Activated CD8-positive, alpha-beta T cell treated with anti-CD3 and anti-CD28 coated beads, Interleukin-2, amount 10 ng/mL, durations not matched to agents 7 days and 5 days (primary cell): ENCODE data around the gene METTL17. TPM values are rescaled to one million over a fixed set of nuclear protein-coding genes. Genes with fewer than 3 reads are reported as not detected.

ENCODE experiments used
- ATAC-seq: fragments of 150-1000 bp; cut with Tn5 transposase; one replicate; pipeline ENCODE4 v1.10.0; 2021; ENCODE audit warnings: moderate library complexity
- CTCF ChIA-PET: fragments of 350-600 bp; sonication (Branson Sonifier 250); formaldehyde crosslinking; loops from one replicate; lab custom pipeline; 2021; ENCODE audit warnings: antibody characterized with exemption; lab: Charles Lee
- POLR2A ChIA-PET: fragments of 350-600 bp; sonication (Branson Sonifier 250); formaldehyde crosslinking; loops from one replicate; lab custom pipeline; 2021; ENCODE audit warnings: antibody characterized with exemption; lab: Charles Lee
- DNase-seq: peaks from one replicate; pipeline ENCODE4 v3.0.0-alpha.2; 2020
- H3K27ac Mint-ChIP-seq: one replicate; pipeline ENCODE4 v1.8.0; 2021; ENCODE audit warnings: mild to moderate bottlenecking, mixed read lengths
- H3K27me3 Mint-ChIP-seq: one replicate; pipeline ENCODE4 v1.8.0; 2021; ENCODE audit warnings: low read depth, mixed read lengths
- H3K36me3 Mint-ChIP-seq: one replicate; pipeline ENCODE4 v1.8.0; 2021; ENCODE audit warnings: low read depth, mixed read lengths
- H3K4me1 Mint-ChIP-seq: one replicate; pipeline ENCODE4 v1.8.0; 2021; ENCODE audit warnings: low read depth, mixed read lengths
- H3K4me3 Mint-ChIP-seq: one replicate; pipeline ENCODE4 v1.8.0; 2021; ENCODE audit warnings: mild to moderate bottlenecking, mixed read lengths
- H3K9me3 Mint-ChIP-seq: one replicate; pipeline ENCODE4 v1.8.0; 2022; ENCODE audit warnings: mixed read lengths; ENCODE audit not compliant: insufficient read depth
- total RNA-seq, 2 experiments: library from RNA; stranded (reverse); gene quantifications; one replicate each; pipeline ENCODE4 v1.2.3, GENCODE V29; 2021

METTL17 gene
- total RNA-seq, 2 experiments from 2014 or later: 97.5 to 103 TPM

- ATAC-seq: no peak
- no peak overlapping the region for H3K27ac Mint-ChIP-seq
- H3K9me3 Mint-ChIP-seq: no peaks in the 10 kb centered on the region
- DNase-seq: no peak
- H3K36me3 Mint-ChIP-seq: no peaks in the 10 kb centered on the region
- H3K4me1 Mint-ChIP-seq: no peaks in the 10 kb centered on the region
- no peak overlapping the region for H3K4me3 Mint-ChIP-seq
- ChIA-PET POLR2A (no interaction called here), CTCF (interaction anchor here (2.5 to 9.2 kb wide), 8 partner anchors 15 to 87 kb away, joined by 22 to 193 read pairs (median 122); partner anchors contain the start of genes RNASE13, RNASE7, SLC39A2 and TMEM253)
- H3K27me3 Mint-ChIP-seq: peaks cover 15% of the 10 kb centered on the region
These were observed 26.8 kb downstream of the METTL17 start for GRCh38 chr14:21016413-21017190.

- DNase-seq (no peak), ATAC-seq (no peak)
- Mint-ChIP-seq H3K4me1 (no peaks in the 10 kb centered on the region), H3K36me3 (no peaks in the 10 kb centered on the region), H3K9me3 (no peaks in the 10 kb centered on the region), H3K4me3 (no peak overlapping the region), H3K27ac (no peak overlapping the region), H3K27me3 (peaks cover 10% of the 10 kb centered on the region)
- CTCF ChIA-PET: interaction anchor here (1.8 to 6.3 kb wide), 5 partner anchors 14 to 86 kb away, joined by 6 to 126 read pairs (median 22); partner anchors contain the start of genes RNASE13, SLC39A2 and TPPP2
- POLR2A ChIA-PET: no interaction called here
These were observed 27.9 kb downstream of the METTL17 start for GRCh38 chr14:21017528-21018245.

GRCh38 chr14:21018286-21018685 lies 28.5 kb downstream of the METTL17 start:
- H3K36me3 Mint-ChIP-seq: no peaks in the 10 kb centered on the region
- H3K9me3 Mint-ChIP-seq: no peaks in the 10 kb centered on the region
- ChIA-PET POLR2A (no interaction called here), CTCF (interaction anchor here (1.8 to 6.3 kb wide), 5 partner anchors 13 to 86 kb away, joined by 6 to 126 read pairs (median 22); partner anchors contain the start of genes RNASE13, SLC39A2 and TPPP2)
- no peak overlapping the region for H3K27ac Mint-ChIP-seq
- H3K4me1 Mint-ChIP-seq: no peaks in the 10 kb centered on the region
- ATAC-seq (no peak), DNase-seq (no peak)
- H3K4me3 Mint-ChIP-seq: no peak overlapping the region
- H3K27me3 Mint-ChIP-seq: peaks cover 11% of the 10 kb centered on the region

GRCh38 chr14:21018781-21019180 lies 29.0 kb downstream of the METTL17 start:
- Mint-ChIP-seq H3K4me3 (no peak overlapping the region), H3K36me3 (no peaks in the 10 kb centered on the region), H3K9me3 (no peaks in the 10 kb centered on the region), H3K4me1 (peaks cover under 1% of the 10 kb centered on the region), H3K27me3 (peaks cover 16% of the 10 kb centered on the region), H3K27ac (no peak overlapping the region)
- CTCF ChIA-PET: interaction anchor here (1.8 to 6.3 kb wide), 4 partner anchors 18 to 85 kb away, joined by 6 to 126 read pairs (median 15); partner anchors contain the start of gene SLC39A2
- DNase-seq (no peak), ATAC-seq (no peak)
- POLR2A ChIA-PET: no interaction called here

- H3K36me3 Mint-ChIP-seq: no peaks in the 10 kb centered on the region
- H3K4me3 Mint-ChIP-seq: no peak overlapping the region
- POLR2A ChIA-PET: no interaction called here
These were observed 29.6 kb downstream of the METTL17 start for GRCh38 chr14:21019366-21019765.

GRCh38 chr14:21020977-21021545 lies 31.3 kb downstream of the METTL17 start:
- ChIA-PET CTCF (interaction anchor here (0.7 to 2.4 kb wide), 6 partner anchors 19 to 83 kb away, joined by 3 to 8 read pairs (median 6); no protein-coding TSS in a partner anchor), POLR2A (no interaction called here)
- Mint-ChIP-seq H3K9me3 (no peaks in the 10 kb centered on the region), H3K4me1 (peaks cover 12% of the 10 kb centered on the region), H3K27me3 (peaks cover 22% of the 10 kb centered on the region), H3K27ac (no peak overlapping the region), H3K36me3 (no peaks in the 10 kb centered on the region), H3K4me3 (no peak overlapping the region)
- ATAC-seq (no peak), DNase-seq (no peak)

More at GRCh38 chr14:21019366-21019765, 29.6 kb downstream of the METTL17 start:
- peaks cover 22% of the 10 kb centered on the region for H3K27me3 Mint-ChIP-seq
- H3K9me3 Mint-ChIP-seq: no peaks in the 10 kb centered on the region
- DNase-seq (no peak), ATAC-seq (no peak)
- CTCF ChIA-PET: interaction anchor here (2.4 to 3.7 kb wide), 2 partner anchors 73 to 85 kb away, joined by 6 to 22 read pairs; no protein-coding TSS in a partner anchor
- peaks cover 6% of the 10 kb centered on the region for H3K4me1 Mint-ChIP-seq
- no peak overlapping the region for H3K27ac Mint-ChIP-seq

- H3K4me1 Mint-ChIP-seq: peaks cover 12% of the 10 kb centered on the region
- POLR2A ChIA-PET: no interaction called here
- DNase-seq (no peak), ATAC-seq (no peak)
- H3K9me3 Mint-ChIP-seq: no peaks in the 10 kb centered on the region
- no peaks in the 10 kb centered on the region for H3K36me3 Mint-ChIP-seq
- no peak overlapping the region for H3K4me3 Mint-ChIP-seq
- H3K27ac Mint-ChIP-seq: no peak overlapping the region
- CTCF ChIA-PET: interaction anchor here (1.2 to 3.1 kb wide), 3 partner anchors 8 to 82 kb away, joined by 3 to 22 read pairs (median 9); no protein-coding TSS in a partner anchor
- H3K27me3 Mint-ChIP-seq: peaks cover 30% of the 10 kb centered on the region
These were observed 32.9 kb downstream of the METTL17 start for GRCh38 chr14:21022686-21023085.

GRCh38 chr14:21023174-21023573 lies 33.4 kb downstream of the METTL17 start:
- Mint-ChIP-seq H3K4me1 (peaks cover 12% of the 10 kb centered on the region), H3K27ac (no peak overlapping the region), H3K4me3 (no peak overlapping the region), H3K36me3 (no peaks in the 10 kb centered on the region), H3K27me3 (peaks cover 30% of the 10 kb centered on the region), H3K9me3 (no peaks in the 10 kb centered on the region)
- POLR2A ChIA-PET: no interaction called here
- no peak for ATAC-seq
- CTCF ChIA-PET: interaction anchor here (1.2 to 3.1 kb wide), 4 partner anchors 9 to 81 kb away, joined by 3 to 22 read pairs (median 6); no protein-coding TSS in a partner anchor
- no peak for DNase-seq

GRCh38 chr14:21023817-21024584 lies 34.2 kb downstream of the METTL17 start:
- H3K27ac Mint-ChIP-seq: peak overlapping the region; percentile 13
- ATAC-seq (no peak), DNase-seq (peak; percentile 31)
- peaks cover 12% of the 10 kb centered on the region for H3K4me1 Mint-ChIP-seq
- ChIA-PET POLR2A (interaction anchor here (0.7 to 0.8 kb wide), 2 partner anchors 9 to 233 kb away, joined by 3 read pairs; no protein-coding TSS in a partner anchor), CTCF (interaction anchor here (1.0 to 3.1 kb wide), 7 partner anchors 9 to 80 kb away, joined by 3 to 22 read pairs (median 4); no protein-coding TSS in a partner anchor)
- H3K27me3 Mint-ChIP-seq: peaks cover 30% of the 10 kb centered on the region
- H3K9me3 Mint-ChIP-seq: no peaks in the 10 kb centered on the region
- H3K36me3 Mint-ChIP-seq: no peaks in the 10 kb centered on the region
- peak overlapping the region; percentile 65 for H3K4me3 Mint-ChIP-seq

- Mint-ChIP-seq H3K27ac (peak within 1 kb of the TSS; percentile 13), H3K9me3 (no peaks in the 10 kb centered on the region), H3K4me1 (peaks cover 12% of the 10 kb centered on the region), H3K36me3 (no peaks in the 10 kb centered on the region), H3K4me3 (peak within 1 kb of the TSS; percentile 72), H3K27me3 (peaks cover 30% of the 10 kb centered on the region)
- DNase-seq: peak; percentile 75
- ChIA-PET CTCF (interaction anchor here (1.0 to 3.1 kb wide), 5 partner anchors 10 to 80 kb away, joined by 3 to 22 read pairs (median 4); no protein-coding TSS in a partner anchor), POLR2A (interaction anchor here (0.7 kb wide), 1 partner anchor 232 kb away, joined by 3 read pairs; no protein-coding TSS in a partner anchor)
- ATAC-seq: peak; percentile 90
These were observed 35.0 kb downstream of the METTL17 start, which contains the start of gene NDRG2 for GRCh38 chr14:21024585-21025370. Gene NDRG2, minus strand, starts transcription at chr14:21025061. Its CDS starts 1,746 bp downstream, at chr14:21023315.
